Measurements from ENCODE around the gene CARD19.

Gene CARD19

GRCh38 chr9:93096131-93096802 lies at the start of gene CARD19 (continued):
- no peak for TF ChIP-seq ZNF155 (tag by site-specific recombination; IDR thresholded peaks at IDR 0.05)
- TF ChIP-seq GLI2 (tag by site-specific recombination; IDR thresholded peaks at IDR 0.05; ENCODE audit: borderline replicate concordance, low read depth), result no peak
- no peak for TF ChIP-seq PBX3 (CRISPR knock-in tag; IDR thresholded peaks at IDR 0.05)
- TF ChIP-seq ZNF292 (tag by site-specific recombination; IDR thresholded peaks at IDR 0.05; ENCODE audit: borderline replicate concordance, low read depth), result no peak
- TF ChIP-seq ZNF692 (tag by site-specific recombination; IDR thresholded peaks at IDR 0.05), result no peak
- 0 out of 2 replicates have a peak, but pooled peaks have one; percentile 0 for TF ChIP-seq SP3 (tag by site-specific recombination; IDR thresholded peaks at IDR 0.05)
- TF ChIP-seq ZNF239 (tag by site-specific recombination; IDR thresholded peaks at IDR 0.05), result no peak
- TF ChIP-seq KLF7 (tag by site-specific recombination; IDR thresholded peaks at IDR 0.05; ENCODE audit: borderline replicate concordance), result 0 out of 2 replicates have a peak, but pooled peaks have one; percentile 37
- TF ChIP-seq HIC1 (tag by site-specific recombination; IDR thresholded peaks at IDR 0.05), result peak; percentile 69; the same call in 1 of the 2 replicates
- TF ChIP-seq KLF9 (tag by site-specific recombination; IDR thresholded peaks at IDR 0.05; ENCODE audit: low read depth), result no peak
- no peak for TF ChIP-seq SP2 (tag by site-specific recombination; IDR thresholded peaks at IDR 0.05)
- TF ChIP-seq RBAK (tag by site-specific recombination; IDR thresholded peaks at IDR 0.05), result no peak
- TF ChIP-seq ATF2 (tag by site-specific recombination; IDR thresholded peaks at IDR 0.05; ENCODE audit: low read depth), result no peak
- no peak for TF ChIP-seq SCRT2 (tag by site-specific recombination; IDR thresholded peaks at IDR 0.05)
- TF ChIP-seq ZEB2 (tag by site-specific recombination; IDR thresholded peaks at IDR 0.05), result no peak
- no peak for TF ChIP-seq ZNF518A (tag by site-specific recombination; conservative IDR thresholded peaks at IDR 0.05; ENCODE audit: low read depth)
- no peak for TF ChIP-seq ZNF202 (tag by site-specific recombination; IDR thresholded peaks at IDR 0.05; ENCODE audit: borderline replicate concordance)
- peak; percentile 64 for TF ChIP-seq ZFHX2 (tag by site-specific recombination; conservative IDR thresholded peaks at IDR 0.05)
- TF ChIP-seq ZNF76 (tag by site-specific recombination; IDR thresholded peaks at IDR 0.05; ENCODE audit: borderline replicate concordance, low read depth), result peak; percentile 36; the same call in 1 of the 2 replicates
- 0 out of 2 replicates have a peak, but pooled peaks have one; percentile 10 for TF ChIP-seq ZNF121 (tag by site-specific recombination; IDR thresholded peaks at IDR 0.05)
- no peak for TF ChIP-seq ZNF394 (tag by site-specific recombination; IDR thresholded peaks at IDR 0.05; ENCODE audit: borderline replicate concordance)
- TF ChIP-seq ZNF433 (tag by site-specific recombination; IDR thresholded peaks at IDR 0.05; ENCODE audit: low read depth), result no peak
- TF ChIP-seq ZNF2 (tag by site-specific recombination; IDR thresholded peaks at IDR 0.05), result no peak
- TF ChIP-seq IKZF3 (tag by site-specific recombination; IDR thresholded peaks at IDR 0.05), result no peak
- TF ChIP-seq ZSCAN18 (tag by site-specific recombination; IDR thresholded peaks at IDR 0.05), result no peak

All from HEK293 (cell line).